H9 (cell line): ENCODE data around the gene MED27. TPM values are rescaled to one million over a fixed set of nuclear protein-coding genes. Genes with fewer than 3 reads are reported as not detected.
A peak's percentile ranks its signal among the peaks of the same experiment; 100 is the strongest.

Experiments used
- DNase-seq: peaks from one replicate; pipeline ENCODE4 v3.0.0-alpha.2; 2017
- H2AFZ ChIP-seq: one replicate; pipeline ENCODE4 v1.6.1; 2013; ENCODE audit warnings: mild to moderate bottlenecking, low read length, control low read depth, moderate library complexity
- H2AK5ac ChIP-seq: 2 replicates; pipeline ENCODE4 v1.6.1; 2013; ENCODE audit warnings: low read length, control low read depth, mixed read lengths; ENCODE audit not compliant: insufficient read length
- H2BK120ac ChIP-seq: one replicate; pipeline ENCODE4 v1.6.1; 2013; ENCODE audit warnings: low read depth, mild to moderate bottlenecking, low read length, control low read depth, inconsistent platforms; ENCODE audit not compliant: poor library complexity, severe bottlenecking
- H2BK12ac ChIP-seq: 2 replicates; pipeline ENCODE4 v1.6.1; 2013; ENCODE audit warnings: low read length, control low read depth, mixed read lengths, low read depth; ENCODE audit not compliant: insufficient read length
- H2BK15ac ChIP-seq: 2 replicates; pipeline ENCODE4 v1.6.1; 2013; ENCODE audit warnings: low read depth, low read length, control low read depth
- H2BK20ac ChIP-seq: one replicate; pipeline ENCODE4 v1.6.1; 2013; ENCODE audit warnings: low read depth, mild to moderate bottlenecking, low read length, control low read depth, inconsistent platforms; ENCODE audit not compliant: poor library complexity, severe bottlenecking
- H2BK5ac ChIP-seq: 2 replicates; pipeline ENCODE4 v1.6.1; 2013; ENCODE audit warnings: low read length, control low read depth, mixed read lengths; ENCODE audit not compliant: insufficient read length
- H3K14ac ChIP-seq: 2 replicates; pipeline ENCODE4 v1.6.1; 2013; ENCODE audit warnings: low read length, control low read depth; ENCODE audit not compliant: insufficient read depth
- H3K18ac ChIP-seq: 2 replicates; pipeline ENCODE4 v1.6.1; 2013; ENCODE audit warnings: low read depth, mild to moderate bottlenecking, mixed read lengths, low read length, control low read depth; ENCODE audit not compliant: insufficient read length
- H3K23ac ChIP-seq: 2 replicates; pipeline ENCODE4 v1.6.1; 2013; ENCODE audit warnings: low read length, control low read depth, mixed read lengths, low read depth; ENCODE audit not compliant: insufficient read length
- H3K23me2 ChIP-seq: 2 replicates; pipeline ENCODE4 v1.6.1; 2013; ENCODE audit warnings: low read depth, mild to moderate bottlenecking, mixed read lengths, low read length, control low read depth; ENCODE audit not compliant: insufficient read length, poor library complexity, severe bottlenecking
- H3K27ac ChIP-seq: 2 replicates; pipeline ENCODE4 v1.5.1; 2013; ENCODE audit warnings: low read length, control low read depth, mixed read lengths, low read depth; ENCODE audit not compliant: insufficient read length
- H3K27me3 ChIP-seq: 2 replicates; pipeline ENCODE4 v1.6.1; 2013; ENCODE audit warnings: low read length, control low read depth, inconsistent platforms; ENCODE audit not compliant: insufficient read depth
- H3K4ac ChIP-seq: 2 replicates; pipeline ENCODE4 v1.6.1; 2013; ENCODE audit warnings: low read depth, mild to moderate bottlenecking, control low read depth, inconsistent platforms, low read length, moderate library complexity
- H3K4me1 ChIP-seq: 2 replicates; pipeline ENCODE4 v1.6.1; 2013; ENCODE audit warnings: low read length, control low read depth, inconsistent platforms; ENCODE audit not compliant: insufficient read depth
- H3K4me2 ChIP-seq: 2 replicates; pipeline ENCODE4 v1.6.1; 2013; ENCODE audit warnings: low read length, control low read depth, mixed read lengths; ENCODE audit not compliant: insufficient read length, insufficient read depth
- H3K56ac ChIP-seq: 2 replicates; pipeline ENCODE4 v1.6.1; 2013; ENCODE audit warnings: low read depth, mild to moderate bottlenecking, mixed read lengths, low read length, control low read depth; ENCODE audit not compliant: insufficient read length
- H3K79me1 ChIP-seq: 2 replicates; pipeline ENCODE4 v1.6.1; 2013; ENCODE audit warnings: low read depth, mild to moderate bottlenecking, moderate library complexity, low read length, control low read depth, inconsistent platforms; ENCODE audit not compliant: insufficient read depth, poor library complexity, severe bottlenecking
- H3K79me2 ChIP-seq: 2 replicates; pipeline ENCODE4 v1.6.1; 2013; ENCODE audit warnings: low read length, control low read depth, inconsistent platforms; ENCODE audit not compliant: insufficient read depth
- H3K9ac ChIP-seq: 2 replicates; pipeline ENCODE4 v1.6.1; 2013; ENCODE audit warnings: low read length, control low read depth, mixed read lengths; ENCODE audit not compliant: insufficient read length; ENCODE audit errors: extremely low read depth
- H3K9me3 ChIP-seq: one replicate; pipeline ENCODE4 v1.6.1; 2013; ENCODE audit warnings: low read depth, low read length, inconsistent platforms; ENCODE audit not compliant: control insufficient read depth
- H3T11ph ChIP-seq: one replicate; pipeline ENCODE4 v1.6.1; 2013; ENCODE audit warnings: mild to moderate bottlenecking, low read length, control low read depth, inconsistent platforms
- H4K20me1 ChIP-seq: one replicate; pipeline ENCODE4 v1.6.1; 2013; ENCODE audit not compliant: control insufficient read depth, insufficient read length, insufficient read depth
- H4K5ac ChIP-seq: 2 replicates; pipeline ENCODE4 v1.6.1; 2013; ENCODE audit warnings: low read depth, mild to moderate bottlenecking, mixed read lengths, low read length, control low read depth; ENCODE audit not compliant: insufficient read length
- H4K8ac ChIP-seq: replicated peaks from 2 replicates; pipeline ENCODE4 v1.6.1; 2013; ENCODE audit warnings: low read length, control low read depth, mixed read lengths, low read depth; ENCODE audit not compliant: insufficient read length
- H4K91ac ChIP-seq: 2 replicates; pipeline ENCODE4 v1.6.1; 2013; ENCODE audit warnings: low read depth, mild to moderate bottlenecking, moderate library complexity, mixed read lengths, low read length, control low read depth; ENCODE audit not compliant: insufficient read length
- H3K27ac Mint-ChIP-seq, 3 experiments: 2 replicates in 2 of 3; 3 replicates in 1 of 3; pipeline ENCODE4 v1.8.0; 2020 to 2021; ENCODE audit warnings: mixed read lengths in 3 of 3, mild to moderate bottlenecking in 1 of 3, moderate library complexity in 1 of 3
- H3K27me3 Mint-ChIP-seq: 2 replicates; pipeline ENCODE4 v1.8.0; 2021; ENCODE audit warnings: low read depth, mild to moderate bottlenecking, moderate library complexity, mixed read lengths
- H3K36me3 Mint-ChIP-seq, 3 experiments: 2 replicates in 2 of 3; 3 replicates in 1 of 3; pipeline ENCODE4 v1.8.0; 2020 to 2021; ENCODE audit warnings: low read depth in 3 of 3, mixed read lengths in 3 of 3; ENCODE audit not compliant: insufficient read depth in 1 of 3
- H3K4me1 Mint-ChIP-seq, 2 experiments: 2 replicates each; pipeline ENCODE4 v1.8.0; 2020; ENCODE audit warnings: mixed read lengths in 2 of 2
- H3K4me3 Mint-ChIP-seq, 2 experiments: 2 replicates in 1 of 2; 3 replicates in 1 of 2; pipeline ENCODE4 v1.8.0; 2020 to 2021; ENCODE audit warnings: mild to moderate bottlenecking in 2 of 2, mixed read lengths in 2 of 2, moderate library complexity in 1 of 2
- H3K9me3 Mint-ChIP-seq, 2 experiments: 2 replicates in 1 of 2; 3 replicates in 1 of 2; pipeline ENCODE4 v1.8.0; 2020; ENCODE audit warnings: mild to moderate bottlenecking in 2 of 2, mixed read lengths in 2 of 2, moderate library complexity in 1 of 2
- WGBS: extraction: QIAGEN DNeasy Blood & Tissue Kit; methylation state at CpG from one replicate; pipeline ENCODE4 v1.1.7; 2013; ENCODE audit warnings: missing lambda C conversion rate, low lambda C conversion rate, mixed read lengths; ENCODE audit not compliant: insufficient read length; ENCODE audit errors: extremely low coverage; 5-methylcytosine and 5-hydroxymethylcytosine counted together
- total RNA-seq: library from RNA; stranded (reverse); gene quantifications from 2 replicates; pipeline ENCODE4 v1.2.1, GENCODE V29; 2021
- TF ChIP-seq, protein P1 (sequence below): fragments of 200-600 bp; sonication (generic); conservative IDR thresholded peaks from 3 replicates; pipeline ENCODE4 v1.8.0; 2021; ENCODE audit warnings: antibody characterized with exemption, mild to moderate bottlenecking

Gene MED27
- total RNA-seq, 1 experiment from 2014 or later: 33.5 TPM

GRCh38 chr9:132012704-132013357 is 66.8 kb downstream of the MED27 start:
- Histone ChIP-seq H2BK20ac (no peak overlapping the region), H3K23ac (no peak overlapping the region), H4K8ac (no peak overlapping the region), H2BK120ac (no peak overlapping the region), H3K27ac (no peak overlapping the region), H2BK15ac (no peak overlapping the region), H3K23me2 (no peaks in the 10 kb centered on the region), H3K79me1 (peaks cover 3% of the 10 kb centered on the region), H4K5ac (no peak overlapping the region), H3K9me3 (no peaks in the 10 kb centered on the region), H3K79me2 (no peaks in the 10 kb centered on the region), H2AFZ (no peak overlapping the region), H3K14ac (no peak overlapping the region), H3K9ac (no peak overlapping the region), H3K18ac (no peak overlapping the region), H2BK12ac (no peak overlapping the region), H3K27me3 (no peaks in the 10 kb centered on the region), H3T11ph (no peak overlapping the region), H2AK5ac (no peak overlapping the region), H3K4ac (no peak overlapping the region), H2BK5ac (no peak overlapping the region), H4K20me1 (no peaks in the 10 kb centered on the region), H4K91ac (no peak overlapping the region), H3K4me1 (no peaks in the 10 kb centered on the region; the same call in 1 of the 2 replicates), H3K4me2 (no peak overlapping the region), H3K56ac (no peak overlapping the region)
- no peaks in the 10 kb centered on the region for H3K9me3 Mint-ChIP-seq
- H3K27me3 Mint-ChIP-seq: no peaks in the 10 kb centered on the region
- H3K36me3 Mint-ChIP-seq: peaks cover 5 to 9% (median 7%) of the 10 kb centered on the region in 3 experiments; a peak in 4 of 7 replicates
- no peak overlapping the region for H3K4me3 Mint-ChIP-seq
- TF ChIP-seq, protein P1, sequence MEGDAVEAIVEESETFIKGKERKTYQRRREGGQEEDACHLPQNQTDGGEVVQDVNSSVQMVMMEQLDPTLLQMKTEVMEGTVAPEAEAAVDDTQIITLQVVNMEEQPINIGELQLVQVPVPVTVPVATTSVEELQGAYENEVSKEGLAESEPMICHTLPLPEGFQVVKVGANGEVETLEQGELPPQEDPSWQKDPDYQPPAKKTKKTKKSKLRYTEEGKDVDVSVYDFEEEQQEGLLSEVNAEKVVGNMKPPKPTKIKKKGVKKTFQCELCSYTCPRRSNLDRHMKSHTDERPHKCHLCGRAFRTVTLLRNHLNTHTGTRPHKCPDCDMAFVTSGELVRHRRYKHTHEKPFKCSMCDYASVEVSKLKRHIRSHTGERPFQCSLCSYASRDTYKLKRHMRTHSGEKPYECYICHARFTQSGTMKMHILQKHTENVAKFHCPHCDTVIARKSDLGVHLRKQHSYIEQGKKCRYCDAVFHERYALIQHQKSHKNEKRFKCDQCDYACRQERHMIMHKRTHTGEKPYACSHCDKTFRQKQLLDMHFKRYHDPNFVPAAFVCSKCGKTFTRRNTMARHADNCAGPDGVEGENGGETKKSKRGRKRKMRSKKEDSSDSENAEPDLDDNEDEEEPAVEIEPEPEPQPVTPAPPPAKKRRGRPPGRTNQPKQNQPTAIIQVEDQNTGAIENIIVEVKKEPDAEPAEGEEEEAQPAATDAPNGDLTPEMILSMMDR: no peak
- no peak for DNase-seq
- peaks cover 8 to 18% of the 10 kb centered on the region in 2 experiments for H3K4me1 Mint-ChIP-seq
- WGBS: no CpG with 5 or more reads among the region's 7 CpGs
- H3K27ac Mint-ChIP-seq: 0 out of 7 replicates have a peak overlapping the region, but pooled peaks of 1 of the 3 experiments have one; percentile 22
